ENCODE data around the gene BNIP1.

The BNIP1 gene

DNA sequence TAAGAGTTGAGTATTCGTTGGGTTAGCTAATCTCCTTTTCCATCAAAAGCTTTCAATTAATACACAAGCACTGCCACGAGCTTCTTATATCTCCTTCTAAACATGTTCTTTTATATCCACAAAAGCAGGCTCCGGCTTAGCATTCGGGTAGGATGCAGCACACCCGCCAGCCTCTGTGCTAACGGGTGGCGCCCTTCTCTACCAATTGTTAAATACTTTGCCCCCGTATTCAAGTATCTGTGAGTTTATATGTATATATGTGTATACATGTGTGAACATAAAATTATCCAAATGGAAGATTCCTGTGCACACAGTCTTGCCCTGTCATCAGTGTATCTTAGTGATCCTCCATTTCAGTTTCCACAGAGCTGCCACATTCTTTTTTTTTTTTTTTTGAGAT lies 27.8 kb downstream of the BNIP1 start:
- no peak for DNase-seq

DNA sequence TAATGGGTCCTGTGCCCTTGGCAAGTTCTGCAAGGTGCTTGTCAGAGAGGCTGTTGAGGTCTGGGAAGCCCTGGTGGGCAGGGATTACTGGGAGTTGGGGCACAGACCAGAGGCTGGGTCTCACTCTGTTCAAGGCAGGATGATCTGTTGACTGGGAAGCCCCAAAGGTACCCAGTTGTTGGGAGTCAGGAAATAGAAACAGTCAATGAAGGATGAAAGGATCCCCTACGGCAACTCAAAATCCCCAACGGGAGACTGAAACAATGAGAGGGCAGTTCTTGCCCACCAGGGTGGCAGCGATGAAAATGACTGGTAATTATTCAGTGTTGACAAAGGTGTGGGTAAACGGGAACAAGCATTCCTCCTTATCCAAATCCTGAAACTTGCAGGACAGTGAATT lies 31.2 kb downstream of the BNIP1 start:
- DNase-seq, result no peak

DNA sequence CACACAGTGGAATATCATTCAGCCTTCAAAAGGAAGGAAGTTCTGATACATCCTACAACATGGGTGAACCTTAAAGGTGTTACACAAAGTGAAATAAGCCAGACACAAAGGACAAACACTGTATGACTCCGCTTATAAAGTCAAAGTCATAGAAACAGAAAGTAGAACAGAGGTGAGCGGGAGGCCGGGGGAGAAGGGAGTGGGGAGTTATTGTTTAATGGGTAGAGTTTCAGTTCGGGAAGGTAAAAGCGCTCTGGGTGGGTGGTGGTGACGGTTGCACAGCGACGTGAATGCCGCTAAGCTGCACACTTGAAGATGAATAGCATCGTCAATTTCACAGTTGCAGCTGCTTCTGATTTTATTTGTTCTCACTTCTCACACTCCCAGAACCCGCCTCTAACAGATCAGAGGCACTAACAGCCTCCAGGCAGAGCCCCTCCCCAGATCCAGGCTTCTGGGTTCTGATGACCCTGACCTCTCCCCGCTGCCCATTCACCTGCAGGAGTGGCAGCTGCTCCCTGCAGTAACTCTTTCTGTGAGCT lies 34.1 kb downstream of the BNIP1 start:
- DNase-seq, result no peak

DNA sequence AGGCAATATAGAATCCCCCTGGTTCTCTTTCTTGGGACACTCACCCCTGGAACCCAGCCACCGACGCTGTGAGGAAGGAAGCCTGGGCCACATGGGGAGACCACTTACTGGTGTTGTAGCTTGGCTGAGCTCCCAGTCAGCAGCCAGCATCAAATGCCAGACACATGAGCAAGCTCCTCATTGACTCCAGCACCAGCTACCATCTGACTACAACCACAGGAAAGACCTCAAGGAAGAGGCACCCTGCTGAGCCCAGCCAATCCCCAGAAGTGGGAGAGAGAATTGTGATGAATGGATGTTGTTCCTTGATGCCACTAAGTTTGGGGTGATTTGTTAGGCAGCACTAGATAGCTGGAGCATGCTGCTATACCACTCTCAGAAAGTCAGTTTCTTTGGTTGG lies 36.0 kb downstream of the BNIP1 start:
- no peak for DNase-seq

DNA sequence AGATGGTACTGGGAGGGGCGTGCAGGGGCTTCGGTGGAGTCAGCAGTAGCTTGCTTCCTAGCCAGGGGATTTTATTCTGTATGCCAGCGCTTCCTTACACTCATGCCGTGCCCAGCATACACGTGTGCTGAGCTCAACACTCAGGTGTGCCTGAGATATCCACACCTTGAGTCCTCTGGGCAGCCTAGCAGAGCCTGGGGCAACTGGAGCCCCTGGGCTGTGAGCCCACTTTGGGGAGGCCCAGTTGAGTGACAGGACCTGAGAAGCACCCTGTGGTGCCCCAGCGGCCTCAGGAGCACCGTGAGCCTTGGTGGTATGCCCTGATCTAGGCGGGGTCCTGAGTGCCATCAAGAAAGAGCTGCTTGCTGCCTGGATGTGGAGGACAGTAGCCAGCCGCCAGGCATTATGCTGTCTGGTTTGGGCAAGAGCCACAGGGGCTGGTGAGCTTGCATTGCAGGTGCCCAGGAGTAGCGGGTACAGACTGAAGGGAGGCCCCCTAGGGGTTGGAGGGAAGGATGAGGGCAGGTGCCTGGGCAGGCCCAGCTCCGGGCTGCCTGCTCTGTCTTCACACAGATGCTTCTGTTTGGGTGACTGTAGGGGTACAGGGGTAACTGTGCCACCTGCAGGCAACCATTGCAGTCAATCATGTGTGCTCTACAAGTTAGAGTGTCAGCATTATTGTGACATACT lies 42.9 kb downstream of the BNIP1 start:
- DNase-seq, result no peak

DNA sequence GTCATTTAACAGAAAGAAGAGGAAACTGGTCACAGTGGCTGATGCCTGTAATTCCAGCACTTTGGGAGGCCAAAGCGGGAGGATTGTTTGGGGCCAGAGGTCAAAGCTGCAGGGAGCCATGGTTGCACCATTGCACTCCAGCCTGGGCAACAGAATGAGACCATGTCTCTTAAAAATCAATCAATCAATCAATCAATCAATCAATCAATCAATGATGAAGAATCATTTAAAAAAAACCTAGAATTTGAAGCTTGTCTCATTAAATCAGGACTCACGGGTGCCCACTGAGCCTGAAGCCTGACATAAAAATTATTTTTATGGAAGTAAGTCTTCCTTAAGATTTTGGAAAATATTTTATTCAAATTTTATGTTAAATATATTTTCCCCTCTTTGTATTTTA lies 43.9 kb downstream of the BNIP1 start:
- DNase-seq, result no peak

DNA sequence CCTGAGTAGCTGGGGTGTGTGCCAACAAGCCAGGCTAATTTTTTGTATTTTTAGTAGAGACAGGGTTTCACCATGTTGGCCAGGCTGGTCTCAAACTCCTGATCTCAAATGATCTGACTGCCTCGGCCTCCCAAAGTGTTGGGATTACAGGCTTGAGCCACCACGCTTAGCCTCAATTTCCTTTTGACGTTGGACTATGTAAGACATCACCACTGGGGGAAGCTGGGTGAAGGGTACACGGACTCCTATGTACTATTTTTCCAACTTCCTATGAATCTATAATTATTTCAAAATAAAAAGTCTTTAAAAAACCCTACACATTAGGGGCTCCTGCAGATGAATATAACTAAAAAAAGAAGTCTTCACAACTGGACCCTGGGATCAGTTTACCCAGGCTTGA lies 46.7 kb downstream of the BNIP1 start:
- DNase-seq, result no peak

DNA sequence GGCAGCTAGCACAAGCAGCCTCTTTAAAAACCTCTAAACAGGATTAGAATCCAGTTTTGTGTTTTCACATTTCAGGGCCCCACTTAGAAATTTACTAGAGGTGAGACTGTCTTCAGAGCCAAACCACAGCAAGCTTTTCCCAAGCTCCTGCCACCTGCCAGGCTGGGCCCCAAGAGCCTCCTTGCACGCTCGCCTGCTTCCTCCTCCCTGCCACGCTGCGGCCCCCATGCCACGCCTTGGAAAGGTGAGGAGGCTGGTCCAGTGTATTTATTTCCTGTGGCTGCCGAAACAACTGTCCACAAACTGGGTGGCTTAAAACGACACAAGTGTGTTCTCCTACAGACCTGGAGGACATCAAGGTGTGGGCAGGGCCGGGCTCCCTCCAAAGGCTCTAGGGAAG lies 47.2 kb downstream of the BNIP1 start:
- DNase-seq, result no peak

DNA sequence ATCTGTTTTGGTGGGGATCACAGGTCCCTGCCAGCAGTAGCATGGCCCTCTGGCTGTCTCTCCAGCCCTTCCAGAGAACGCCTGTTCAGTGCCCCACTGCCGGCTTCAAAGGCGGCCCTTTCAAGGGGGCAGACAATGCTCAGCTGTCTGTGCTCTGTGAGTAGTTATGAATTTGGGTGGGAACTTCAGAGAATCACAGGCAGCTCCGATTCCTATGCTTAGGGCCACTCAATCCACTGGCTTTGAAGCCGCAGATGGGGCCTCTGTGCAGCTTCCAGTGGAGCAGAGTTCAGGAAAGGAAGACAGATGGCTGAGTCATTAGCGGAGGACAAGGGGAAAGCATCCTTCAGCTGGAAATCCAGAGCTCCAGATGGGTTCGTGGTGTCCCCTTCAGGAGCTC lies 48.2 kb downstream of the BNIP1 start:
- no peak for DNase-seq

DNA sequence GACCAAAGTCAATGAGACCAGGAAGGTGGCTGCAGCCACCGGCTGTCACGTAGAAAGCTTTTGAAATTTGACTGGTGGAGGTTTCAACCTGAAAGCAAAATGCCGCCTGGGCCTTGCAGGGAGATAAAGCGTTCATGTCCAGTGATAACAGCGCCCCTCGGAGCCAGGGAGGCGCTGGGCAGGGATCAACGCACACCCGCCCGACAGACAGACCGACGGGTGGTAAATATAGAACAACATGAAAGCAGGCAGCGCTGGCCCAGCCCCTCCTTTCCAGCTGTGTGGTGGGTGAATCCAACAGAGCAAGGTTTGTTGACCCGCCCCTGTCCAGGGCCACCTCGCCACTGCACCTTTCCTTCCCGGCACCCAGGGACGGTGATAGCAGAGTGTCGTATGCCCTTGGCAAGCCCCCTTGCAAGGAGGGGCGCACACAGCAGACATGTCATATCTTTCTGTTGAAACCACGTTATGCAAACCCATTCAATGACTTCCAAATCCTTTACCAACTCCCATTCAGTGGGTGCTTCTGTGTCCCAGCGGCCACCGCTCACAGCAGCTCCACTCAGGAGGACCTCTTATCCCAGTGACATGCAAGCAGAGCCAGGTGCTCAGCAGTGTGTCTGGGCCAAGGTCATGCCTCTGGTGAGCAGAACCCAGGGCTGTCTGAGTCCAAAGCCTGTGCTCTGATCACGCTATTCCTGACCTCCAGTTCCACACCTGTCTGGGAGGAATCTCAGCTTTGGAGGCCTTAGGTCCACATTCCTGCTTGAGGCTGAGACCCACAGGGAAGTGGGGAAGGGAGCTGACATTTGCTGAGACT lies 52.0 kb downstream of the BNIP1 start:
- DNase-seq, result no peak

DNA sequence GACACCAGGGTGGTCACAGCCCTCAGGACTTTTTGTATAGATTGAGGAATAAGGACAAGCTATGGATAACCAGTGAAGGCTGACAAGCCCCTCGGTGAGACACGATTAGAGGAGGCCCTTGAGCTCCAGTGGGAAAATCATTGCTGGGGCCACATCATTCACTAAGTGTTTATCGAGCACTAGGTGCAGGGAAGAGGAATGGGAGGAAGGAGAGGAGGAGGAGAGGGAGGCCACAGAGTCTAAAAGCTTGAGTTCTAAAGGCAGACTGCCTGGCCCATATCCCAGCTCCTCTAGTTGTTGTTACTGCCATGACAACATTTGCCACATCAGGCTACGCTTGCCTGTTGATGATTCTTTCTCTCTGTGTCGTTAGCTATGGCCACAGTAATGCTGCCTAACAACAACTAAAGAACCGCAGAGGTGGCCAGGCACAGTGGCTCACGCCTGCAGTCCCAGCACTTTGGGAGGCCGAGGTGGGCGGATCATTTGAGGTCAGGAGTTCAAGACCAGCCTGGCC lies 53.1 kb downstream of the BNIP1 start:
- no peak for DNase-seq

DNA sequence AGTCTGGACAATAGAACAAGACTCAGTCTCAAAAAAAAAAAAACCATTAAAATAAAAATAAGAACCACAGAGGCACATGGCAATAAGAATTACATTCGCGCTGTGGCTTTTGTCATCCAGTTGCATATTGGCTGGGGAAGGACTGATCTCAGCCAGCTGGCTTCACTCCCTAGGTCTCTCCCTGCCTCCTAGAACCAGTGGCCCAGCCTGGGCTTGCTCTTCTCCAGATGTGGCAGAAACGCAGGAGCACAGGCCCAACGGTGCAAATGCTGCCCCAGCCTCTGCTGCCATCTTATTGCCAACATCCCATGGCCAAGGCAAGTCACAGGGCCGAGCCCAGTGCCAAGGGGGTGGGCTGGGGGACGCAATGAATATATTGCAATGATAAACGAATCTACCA lies 53.7 kb downstream of the BNIP1 start:
- DNase-seq, result no peak

DNA sequence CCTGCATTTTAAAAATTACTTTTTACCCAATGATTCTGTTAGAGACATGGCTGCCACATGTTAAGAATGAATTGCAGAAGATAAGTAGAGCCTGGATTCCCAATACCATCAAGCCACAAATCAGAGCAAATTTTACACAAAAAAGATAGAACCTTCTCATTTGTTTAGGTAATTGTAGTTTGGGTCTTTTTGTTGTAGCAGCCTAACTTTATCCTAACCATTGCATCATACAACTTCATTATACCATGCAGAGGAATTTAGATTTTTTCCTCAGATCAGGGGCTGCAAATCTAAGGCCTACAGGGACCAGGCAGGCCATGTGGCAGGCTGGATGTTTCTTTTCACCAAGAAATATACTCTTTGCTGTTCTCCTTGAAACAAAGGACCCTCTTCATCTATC lies 56.0 kb downstream of the BNIP1 start:
- DNase-seq, result no peak

DNA sequence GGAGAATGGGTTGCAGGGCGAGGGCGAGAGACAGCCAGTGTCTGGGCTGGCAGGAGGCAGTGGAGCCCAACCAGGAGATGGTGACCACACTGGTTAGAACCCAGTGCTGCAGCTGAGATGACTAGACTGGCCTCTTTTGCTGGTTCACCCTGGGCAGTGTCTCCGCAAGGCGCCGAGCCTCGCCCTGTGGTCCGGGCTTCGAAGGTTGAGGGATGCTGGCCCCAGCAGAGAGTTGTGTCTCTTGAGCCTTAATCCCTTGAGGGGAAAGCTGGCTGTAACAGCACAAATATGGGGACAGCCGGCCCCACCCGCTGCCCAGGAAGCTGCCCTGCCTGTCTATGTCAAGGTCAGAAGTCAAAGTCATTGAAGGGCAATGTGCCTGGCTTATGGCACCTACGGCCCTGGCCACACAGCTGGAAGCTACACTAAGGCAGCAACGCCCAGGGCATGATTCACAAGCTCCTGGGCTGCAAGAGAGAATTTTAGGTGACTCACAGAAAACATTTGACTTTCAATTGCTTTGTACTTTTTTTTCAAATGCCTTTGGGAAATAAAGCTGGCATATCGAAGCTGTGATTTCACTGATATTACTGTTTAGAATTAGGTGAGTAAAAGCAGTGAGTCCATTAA lies 57.4 kb downstream of the BNIP1 start:
- DNase-seq, result no peak

DNA sequence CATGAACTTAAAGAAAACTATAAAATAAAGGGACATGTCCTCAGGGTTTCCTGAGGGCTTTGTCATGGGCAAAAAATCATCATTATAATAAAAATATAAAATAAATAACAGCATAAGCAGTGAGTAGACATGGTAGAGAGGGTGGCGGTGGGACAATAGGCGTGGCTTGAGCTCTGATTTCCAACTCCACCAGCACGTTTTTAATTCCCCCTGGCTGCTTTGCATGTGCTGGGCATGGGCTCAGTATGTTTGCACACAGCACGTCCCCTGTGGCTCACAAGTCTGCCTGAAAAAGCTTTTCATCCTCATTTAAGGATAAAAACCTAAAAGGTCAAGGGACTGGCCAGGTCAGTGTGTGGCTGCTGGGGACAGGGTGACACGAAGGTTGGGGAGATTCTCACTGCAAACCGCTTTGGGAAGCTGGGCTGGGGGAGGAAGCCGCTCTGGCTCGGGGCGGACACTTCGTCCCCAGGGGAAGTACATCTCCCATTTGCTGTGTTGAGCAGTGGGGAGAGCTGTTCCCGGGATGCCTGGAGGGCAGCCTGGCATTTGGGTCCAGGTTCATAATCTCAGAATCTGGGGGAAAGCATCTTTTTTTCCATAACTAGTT lies 58.0 kb downstream of the BNIP1 start:
- no peak for DNase-seq

DNA sequence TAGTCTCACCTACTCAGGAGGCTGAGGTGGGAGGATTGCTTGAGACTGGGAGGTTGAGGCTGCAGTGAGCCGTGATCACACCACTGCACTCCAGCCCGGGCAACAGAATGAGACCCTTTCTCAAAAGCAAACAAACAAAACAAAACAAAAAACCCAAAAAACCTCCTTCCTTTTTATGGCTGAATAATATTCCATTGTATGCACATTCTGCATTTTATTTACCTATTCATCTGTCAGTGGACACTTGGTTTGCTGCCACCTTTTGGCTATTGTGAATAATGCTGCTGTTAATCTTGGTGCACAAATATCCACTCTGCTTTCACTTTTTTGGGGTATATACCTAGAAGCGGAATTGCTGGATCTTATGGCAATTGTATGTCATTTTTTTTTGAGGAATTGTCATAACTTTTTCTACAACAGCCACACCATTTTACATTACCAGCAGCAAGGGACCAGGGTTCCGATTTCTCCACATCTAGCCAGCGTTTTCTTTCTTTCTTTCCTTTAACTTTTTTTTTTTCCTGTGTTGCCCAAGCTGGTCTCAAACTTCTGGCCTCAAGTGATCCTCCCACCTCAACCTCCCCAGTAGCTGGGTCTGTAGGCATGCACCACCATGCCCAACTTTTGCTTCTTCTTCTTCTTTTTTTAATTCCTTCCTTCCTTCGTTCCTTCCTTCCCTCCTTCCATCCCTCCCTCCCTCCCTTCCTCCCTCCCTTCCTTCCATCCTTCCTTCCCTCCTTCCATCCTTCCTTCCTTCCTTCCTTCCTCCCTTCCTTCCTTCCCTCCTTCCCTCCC lies 60.1 kb downstream of the BNIP1 start:
- DNase-seq, result no peak

DNA sequence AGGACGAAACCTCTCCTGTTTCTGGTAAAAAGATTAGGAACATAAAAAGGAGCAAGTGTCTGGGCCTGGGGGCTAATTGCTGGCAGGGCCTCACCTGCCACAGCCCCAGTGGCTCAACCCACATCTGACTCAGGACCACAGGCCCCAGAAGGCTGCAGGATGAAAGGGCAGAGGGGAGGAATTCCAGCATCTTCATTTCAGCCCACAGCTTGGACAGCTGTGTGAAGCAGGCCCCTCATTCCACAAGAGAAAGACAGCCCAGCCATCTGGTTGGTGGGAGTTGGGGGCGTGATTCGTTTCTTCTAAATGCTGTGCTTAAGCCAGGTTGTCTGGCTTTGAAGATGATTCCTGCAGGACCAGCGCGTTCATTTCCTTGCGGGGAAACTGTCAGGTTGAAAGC lies 61.6 kb downstream of the BNIP1 start:
- DNase-seq, result no peak

DNA sequence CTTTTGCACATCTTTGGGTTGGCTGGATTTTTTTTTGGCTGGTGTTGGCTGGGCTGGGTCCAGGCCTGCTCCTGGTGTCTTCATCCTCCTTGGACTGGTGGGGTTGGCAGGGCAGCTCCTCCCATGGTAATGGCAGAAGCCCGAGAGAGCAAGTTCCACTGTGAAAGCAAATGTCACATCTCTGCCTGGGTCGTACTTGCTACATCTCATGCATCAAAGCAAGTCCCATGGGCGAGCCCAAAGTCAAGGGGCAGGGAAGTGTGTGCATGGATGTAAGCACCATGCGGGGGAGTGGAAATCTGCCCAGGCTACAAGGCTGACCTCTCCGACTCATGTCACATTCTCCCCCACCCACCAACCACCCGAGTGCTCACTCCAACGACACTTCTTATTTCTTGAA lies 64.0 kb downstream of the BNIP1 start:
- DNase-seq, result no peak

DNA sequence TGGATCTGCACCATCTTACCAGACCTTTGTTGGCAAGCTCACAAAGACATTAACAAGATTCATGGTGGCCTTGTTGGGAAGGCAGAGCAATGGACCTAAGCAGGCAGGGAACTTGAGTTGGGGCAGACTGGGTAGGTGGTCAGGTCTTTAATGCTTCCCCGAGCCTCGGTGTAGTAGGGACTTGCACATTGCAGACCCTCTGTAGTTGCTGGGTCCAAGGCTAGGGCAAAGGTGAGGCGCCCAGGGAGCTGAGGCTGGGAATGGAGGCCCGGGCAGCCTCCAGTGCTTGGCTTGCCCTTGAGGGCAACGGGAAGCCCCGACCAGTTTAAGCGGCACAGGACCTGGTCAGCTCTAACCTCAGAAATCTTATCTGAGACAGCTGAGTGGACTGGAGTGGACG lies 66.5 kb downstream of the BNIP1 start:
- DNase-seq, result no peak

DNA sequence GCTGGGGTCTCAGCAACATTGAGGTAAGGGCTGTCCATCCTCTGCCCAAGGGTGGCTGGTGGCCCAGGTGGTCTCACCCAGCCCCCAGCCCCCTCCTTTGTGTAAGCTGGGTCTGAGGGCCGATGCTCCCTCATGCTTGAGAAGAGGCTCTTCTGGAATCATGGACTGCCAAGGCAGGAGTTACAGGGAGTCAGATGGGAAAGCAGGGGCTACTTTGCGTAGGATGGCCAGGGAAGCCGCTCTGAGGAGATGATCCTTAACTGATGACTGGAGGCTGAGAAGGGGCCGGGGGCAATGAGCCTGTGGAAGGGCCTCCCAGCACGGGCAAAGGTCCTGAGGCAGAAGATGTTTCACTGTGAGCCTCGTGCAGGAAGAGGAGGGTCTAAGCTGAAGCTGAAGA lies 67.0 kb downstream of the BNIP1 start:
- no peak for DNase-seq

DNA sequence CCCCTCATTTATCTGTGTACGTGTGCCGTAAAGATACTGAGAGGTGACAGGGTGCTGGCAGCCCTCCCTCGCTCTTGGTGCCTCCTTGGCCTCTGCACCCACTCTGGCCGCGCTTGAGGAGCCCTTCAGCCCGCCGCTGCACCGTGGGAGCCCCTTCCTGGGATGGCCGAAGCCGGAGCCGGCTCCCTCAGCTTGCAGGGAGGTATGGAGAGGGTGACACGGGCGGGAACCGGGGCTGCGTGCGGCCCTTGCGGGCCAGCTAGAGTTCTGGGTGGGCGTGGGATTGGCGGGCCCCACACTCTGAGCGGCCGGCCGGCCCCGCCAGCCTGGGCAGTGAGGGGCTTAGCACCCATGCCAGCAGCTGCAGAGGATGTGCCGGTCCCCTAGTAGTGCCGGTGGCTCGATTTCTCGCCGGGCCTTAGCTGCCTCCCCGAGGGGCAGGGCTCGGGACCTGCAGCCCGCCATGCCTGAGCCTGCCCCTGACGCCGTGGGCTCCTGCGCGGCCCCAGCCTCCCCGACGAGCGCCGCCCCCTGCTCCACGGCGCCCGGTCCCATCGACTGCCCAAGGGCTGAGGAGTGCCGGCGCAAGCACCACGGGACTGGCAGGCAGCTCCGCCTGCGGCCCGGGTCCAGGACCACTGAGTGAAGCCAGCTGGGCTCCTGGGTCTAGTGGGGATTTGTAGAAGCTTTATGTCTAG lies 69.1 kb downstream of the BNIP1 start:
- no peak for DNase-seq

All from hippocampal formation (tissue), 2 donors.